B cell (primary cell): ENCODE measurements around the gene ITPKB.

Experiments used
- CTCF ChIP-seq: fragments of 200-600 bp; IDR thresholded peaks from one replicate; pipeline ENCODE4 v1.8.0; 2022; ENCODE audit warnings: antibody characterized with exemption, mild to moderate bottlenecking
- EZH2 ChIP-seq: IDR thresholded peaks from 2 replicates; pipeline ENCODE4 v1.6.1; 2012; ENCODE audit warnings: borderline replicate concordance, low read depth, mild to moderate bottlenecking, moderate library complexity, low read length; ENCODE audit not compliant: insufficient read depth, poor library complexity, severe bottlenecking

- TF ChIP-seq CTCF (no peak), EZH2 (no peak)
Observed at GRCh38 chr1:226741009-226741408, 1.9 kb upstream of the ITPKB start.
